T-helper 2 cell treated with Interferon-gamma antibody and Interleukin-4, amounts not matched to agents 100 ng/mL and 5 ng/mL, for 36 hours (primary cell): ENCODE data around the gene CCDC184. TPM values are rescaled to one million over a fixed set of nuclear protein-coding genes. Genes with fewer than 3 reads are reported as not detected.
"Not testable (repeated sequence)": the region's sequence is repeated elsewhere in the genome, so short reads cannot be mapped to it uniquely, and the experiment has no call there.

Source experiments
- intact Hi-C: fragments of 100-400 bp; cut with micrococcal nuclease; formaldehyde crosslinking; loops from one replicate; pipeline ENCODE4 v1.15.1; 2023
- total RNA-seq: library from RNA; stranded (reverse); gene quantifications from 2 replicates; pipeline ENCODE4 v1.2.3, GENCODE V29; 2022

Gene CCDC184
- total RNA-seq, 1 donor from 2014 or later, result not detected

- intact Hi-C loops, result loop anchor here (5.0 to 10.0 kb wide), 6 partner anchors 92 to 985 kb away; partner anchors contain the start of genes KANSL2, SENP1 and ZNF641
These were observed 16.4 kb downstream of the CCDC184 start for GRCh38 chr12:48199774-48200221.

- intact Hi-C loops, result no loop called here
These were observed 17.6 kb downstream of the CCDC184 start for GRCh38 chr12:48201091-48201490.

GRCh38 chr12:48201516-48201915, 18.1 kb downstream of the CCDC184 start:
- intact Hi-C loops, result no loop called here

- intact Hi-C loops, result no loop called here
These were observed 19.3 kb downstream of the CCDC184 start for GRCh38 chr12:48202766-48203165.

- intact Hi-C loops, result no loop called here
These were observed 19.7 kb downstream of the CCDC184 start, which contains the start of gene OR10AD1 for GRCh38 chr12:48203192-48203591. TSS of gene OR10AD1 (minus strand) at chr12:48203292. CDS start at chr12:48203292, 0 bp downstream.

- intact Hi-C loops, result not testable (repeated sequence)
These were observed 26.1 kb downstream of the CCDC184 start for GRCh38 chr12:48209495-48209894.

- intact Hi-C loops, result no loop called here
These were observed 33.3 kb downstream of the CCDC184 start for GRCh38 chr12:48216785-48217184.

GRCh38 chr12:48219631-48220030, 36.2 kb downstream of the CCDC184 start:
- intact Hi-C loops, result no loop called here

- intact Hi-C loops, result no loop called here
These were observed 37.3 kb downstream of the CCDC184 start for GRCh38 chr12:48220701-48221100.

GRCh38 chr12:48221645-48222044, 38.2 kb downstream of the CCDC184 start:
- intact Hi-C loops, result no loop called here

GRCh38 chr12:48224533-48224932, 41.1 kb downstream of the CCDC184 start:
- intact Hi-C loops, result not testable (repeated sequence)

- intact Hi-C loops, result not testable (repeated sequence)
These were observed 47.9 kb downstream of the CCDC184 start for GRCh38 chr12:48231169-48231958.

Other genes with a start within 250 kb of the CCDC184 start
- gene TMEM106C, start 220.0 kb upstream of the CCDC184 start, total RNA-seq, result 161 and 164 TPM in 2 replicates
- gene COL2A1, start 179.2 kb upstream of the CCDC184 start, total RNA-seq, result 0.32 TPM in 1 of 2 replicates, not detected in the other
- gene SENP1, start 77.6 kb upstream of the CCDC184 start, total RNA-seq, result 42.0 and 43.0 TPM in 2 replicates
- gene PFKM, start 64.3 kb upstream of the CCDC184 start, total RNA-seq, result 18.1 and 21.2 TPM in 2 replicates
- gene ASB8, start 26.1 kb upstream of the CCDC184 start, total RNA-seq, result 37.7 and 39.1 TPM in 2 replicates
- gene OR10AD1, start 19.6 kb downstream of the CCDC184 start, total RNA-seq, result not detected in 2 replicates
- 14.2 and 17.2 TPM in 2 replicates for gene ZNF641, start 167.3 kb downstream of the CCDC184 start, total RNA-seq